Coronary artery (tissue), 2 donors: Measurements from ENCODE around the gene RAP1GAP.

Experiments used
- DNase-seq: peaks from one replicate; pipeline ENCODE4 v3.0.0-alpha.2; 2017; ENCODE audit warnings: low spot score
- H3K27ac ChIP-seq, 2 donors: fragments of 200-600 bp; sonication (generic); one replicate each; pipeline ENCODE4 v1.5.1; 2016 to 2019
- H3K4me3 ChIP-seq: fragments of 200-600 bp; sonication (generic); 2 replicates; pipeline ENCODE4 v1.5.1; 2016; ENCODE audit warnings: mild to moderate bottlenecking, moderate library complexity
- TF ChIP-seq, protein P1 (sequence below): fragments of 200-600 bp; sonication (generic); IDR thresholded peaks from one replicate; pipeline ENCODE4 v1.5.1; 2019; ENCODE audit warnings: antibody characterized with exemption

The RAP1GAP gene

DNA sequence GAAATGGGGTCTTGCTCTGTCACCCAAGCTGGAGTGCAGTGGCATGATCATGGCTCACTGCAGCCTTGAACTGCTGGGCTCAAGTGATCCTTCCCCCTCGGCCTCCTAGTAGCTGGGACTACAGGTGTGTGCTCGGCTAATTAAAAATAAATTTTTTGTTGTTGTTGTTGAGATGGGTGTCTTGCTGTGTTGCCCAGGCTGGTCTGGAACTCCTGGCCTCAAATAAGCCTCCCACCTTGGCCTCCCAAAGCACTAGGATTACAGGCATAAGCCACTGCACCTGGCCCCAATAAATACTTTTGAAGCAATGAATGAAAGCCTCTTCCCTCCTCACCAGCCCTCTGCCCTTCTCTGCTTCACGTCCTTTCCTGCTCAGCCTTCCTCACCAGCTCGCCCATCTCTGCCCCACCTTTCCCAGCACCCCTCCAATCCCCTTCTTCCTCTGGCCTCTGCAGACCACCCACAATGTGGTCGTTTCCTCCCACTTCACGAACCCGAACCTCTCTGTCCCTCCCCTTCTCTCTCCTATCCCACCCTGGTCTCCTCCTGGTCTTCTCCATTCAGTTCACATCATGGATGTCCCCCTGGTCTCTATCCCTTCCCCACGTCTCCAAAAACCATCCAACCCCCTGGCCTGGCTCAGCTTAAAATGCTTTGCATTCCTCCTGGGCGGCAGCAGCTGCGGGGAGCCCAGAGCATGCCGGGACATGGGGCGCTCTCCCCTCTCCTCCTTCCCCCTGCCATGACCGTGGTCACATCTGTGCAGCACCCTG, 38.4 kb downstream of the RAP1GAP start:
- TF ChIP-seq, protein P1, sequence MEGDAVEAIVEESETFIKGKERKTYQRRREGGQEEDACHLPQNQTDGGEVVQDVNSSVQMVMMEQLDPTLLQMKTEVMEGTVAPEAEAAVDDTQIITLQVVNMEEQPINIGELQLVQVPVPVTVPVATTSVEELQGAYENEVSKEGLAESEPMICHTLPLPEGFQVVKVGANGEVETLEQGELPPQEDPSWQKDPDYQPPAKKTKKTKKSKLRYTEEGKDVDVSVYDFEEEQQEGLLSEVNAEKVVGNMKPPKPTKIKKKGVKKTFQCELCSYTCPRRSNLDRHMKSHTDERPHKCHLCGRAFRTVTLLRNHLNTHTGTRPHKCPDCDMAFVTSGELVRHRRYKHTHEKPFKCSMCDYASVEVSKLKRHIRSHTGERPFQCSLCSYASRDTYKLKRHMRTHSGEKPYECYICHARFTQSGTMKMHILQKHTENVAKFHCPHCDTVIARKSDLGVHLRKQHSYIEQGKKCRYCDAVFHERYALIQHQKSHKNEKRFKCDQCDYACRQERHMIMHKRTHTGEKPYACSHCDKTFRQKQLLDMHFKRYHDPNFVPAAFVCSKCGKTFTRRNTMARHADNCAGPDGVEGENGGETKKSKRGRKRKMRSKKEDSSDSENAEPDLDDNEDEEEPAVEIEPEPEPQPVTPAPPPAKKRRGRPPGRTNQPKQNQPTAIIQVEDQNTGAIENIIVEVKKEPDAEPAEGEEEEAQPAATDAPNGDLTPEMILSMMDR, result no peak
- Histone ChIP-seq H3K27ac (no peak overlapping the region), H3K4me3 (no peak overlapping the region)
- DNase-seq, result no peak

DNA sequence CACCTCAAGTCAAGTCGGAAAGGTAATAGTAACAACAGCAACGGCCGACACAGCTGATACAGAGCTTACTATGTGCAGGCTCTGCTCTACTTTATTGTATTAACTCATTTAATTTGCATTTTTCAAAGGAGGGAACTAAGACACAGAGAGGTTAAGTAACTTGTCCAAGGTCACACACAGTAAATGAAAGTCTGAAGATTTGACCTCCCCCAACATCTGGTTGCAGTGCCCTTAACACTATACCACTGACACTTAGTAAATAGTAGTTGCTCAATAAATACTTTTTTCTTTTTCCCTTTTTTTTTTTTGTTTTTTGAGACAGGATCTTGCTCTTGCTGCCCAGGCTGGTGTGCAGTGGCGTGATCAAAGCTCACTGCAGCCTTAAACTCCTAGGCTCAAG, 39.2 kb downstream of the RAP1GAP start:
- Histone ChIP-seq H3K27ac (no peak overlapping the region), H3K4me3 (no peak overlapping the region)
- TF ChIP-seq, protein P1, result no peak
- no peak for DNase-seq

DNA sequence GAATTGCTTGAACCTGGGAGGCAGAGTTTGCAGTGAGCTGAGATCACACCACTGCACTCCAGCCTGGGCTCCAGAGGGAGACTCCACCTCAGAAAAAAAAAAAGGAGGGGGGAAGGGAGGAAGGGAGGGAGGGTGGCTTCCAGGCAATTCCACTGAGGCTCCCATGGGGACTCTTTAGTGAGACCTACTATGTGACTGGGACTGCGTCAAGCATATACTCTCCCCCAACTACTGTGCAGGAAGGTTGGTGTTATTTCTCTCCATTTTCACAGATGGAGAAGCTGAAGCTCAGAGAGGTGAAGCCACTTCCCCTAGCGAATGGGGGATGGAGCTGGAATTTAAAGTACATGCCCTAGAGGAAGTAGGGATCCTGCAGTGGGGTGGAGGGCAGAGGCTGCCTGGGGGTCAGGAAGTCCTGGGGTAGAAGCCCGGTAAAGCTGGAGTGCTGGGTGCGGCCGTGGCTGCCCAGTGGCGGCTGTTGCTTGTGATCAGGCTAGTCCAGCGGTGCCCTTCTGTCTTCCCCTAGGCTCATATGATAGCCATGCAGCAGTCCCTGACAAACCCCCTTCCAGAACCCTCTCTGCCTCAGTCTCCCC, 40.3 kb downstream of the RAP1GAP start:
- no peak for DNase-seq
- H3K27ac ChIP-seq, result no peak overlapping the region
- TF ChIP-seq, protein P1, result no peak
- no peak overlapping the region for H3K4me3 ChIP-seq

DNA sequence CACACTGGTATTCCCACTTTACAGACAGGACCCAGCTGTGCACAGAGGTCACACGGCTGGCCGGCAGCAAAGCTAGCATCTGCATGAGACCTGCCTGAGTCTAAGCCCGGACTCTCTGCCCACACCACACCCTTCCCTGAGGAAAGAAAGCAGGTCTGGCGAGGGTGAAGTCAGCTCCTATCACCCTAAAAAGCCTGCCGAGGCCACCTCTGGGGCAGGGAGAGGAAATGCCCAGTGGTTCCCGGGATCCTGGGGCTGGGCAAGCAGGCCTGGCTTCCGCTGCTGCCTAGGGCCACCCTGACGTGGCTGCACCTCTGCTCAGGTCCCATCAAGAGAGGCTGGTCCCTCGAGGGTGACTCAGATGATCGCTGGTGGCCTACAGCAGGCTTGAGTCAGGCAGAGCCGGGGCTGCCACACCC, 42.2 kb downstream of the RAP1GAP start:
- H3K4me3 ChIP-seq, result no peak overlapping the region
- no peak overlapping the region for H3K27ac ChIP-seq
- DNase-seq, result no peak
- TF ChIP-seq, protein P1, result no peak

DNA sequence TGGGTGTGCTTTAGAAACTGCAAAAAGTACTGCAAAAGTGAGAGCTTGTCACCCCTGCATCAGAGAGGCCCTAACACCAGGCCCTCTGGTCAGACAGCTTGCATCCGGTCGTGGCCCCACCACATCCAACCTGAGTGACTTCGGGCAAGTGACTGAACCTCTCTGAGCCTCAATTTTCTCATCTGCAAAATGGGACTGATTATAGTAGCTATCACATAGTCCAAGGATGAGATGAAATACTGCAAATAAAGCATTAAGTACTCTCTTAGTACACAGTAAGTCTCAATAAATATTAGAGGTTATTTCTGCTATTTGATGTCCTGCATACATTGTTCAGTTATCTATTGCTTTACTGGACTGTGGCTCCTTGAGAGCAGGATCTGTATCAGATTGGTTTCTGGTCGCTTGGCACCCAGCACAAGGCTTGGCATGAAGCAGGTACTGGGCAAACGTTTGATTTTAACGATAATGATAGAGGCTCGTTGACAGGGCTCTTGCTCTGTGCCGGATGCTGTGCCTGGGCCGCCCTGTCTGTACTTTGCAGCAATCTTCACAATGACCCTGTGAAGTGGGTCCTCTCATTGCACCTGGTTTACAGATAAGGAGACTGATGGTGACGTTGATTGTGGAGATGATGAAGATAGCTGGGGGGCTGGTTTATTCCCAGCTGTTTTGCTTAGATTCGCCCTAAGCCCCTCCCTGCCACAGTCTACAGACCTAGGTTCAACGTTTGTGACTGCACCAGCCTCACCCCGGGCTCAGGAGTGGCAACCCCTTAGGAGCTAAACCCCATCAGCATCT, 43.6 kb downstream of the RAP1GAP start:
- Histone ChIP-seq H3K27ac (no peak overlapping the region), H3K4me3 (no peak overlapping the region)
- TF ChIP-seq, protein P1, result no peak
- no peak for DNase-seq

DNA sequence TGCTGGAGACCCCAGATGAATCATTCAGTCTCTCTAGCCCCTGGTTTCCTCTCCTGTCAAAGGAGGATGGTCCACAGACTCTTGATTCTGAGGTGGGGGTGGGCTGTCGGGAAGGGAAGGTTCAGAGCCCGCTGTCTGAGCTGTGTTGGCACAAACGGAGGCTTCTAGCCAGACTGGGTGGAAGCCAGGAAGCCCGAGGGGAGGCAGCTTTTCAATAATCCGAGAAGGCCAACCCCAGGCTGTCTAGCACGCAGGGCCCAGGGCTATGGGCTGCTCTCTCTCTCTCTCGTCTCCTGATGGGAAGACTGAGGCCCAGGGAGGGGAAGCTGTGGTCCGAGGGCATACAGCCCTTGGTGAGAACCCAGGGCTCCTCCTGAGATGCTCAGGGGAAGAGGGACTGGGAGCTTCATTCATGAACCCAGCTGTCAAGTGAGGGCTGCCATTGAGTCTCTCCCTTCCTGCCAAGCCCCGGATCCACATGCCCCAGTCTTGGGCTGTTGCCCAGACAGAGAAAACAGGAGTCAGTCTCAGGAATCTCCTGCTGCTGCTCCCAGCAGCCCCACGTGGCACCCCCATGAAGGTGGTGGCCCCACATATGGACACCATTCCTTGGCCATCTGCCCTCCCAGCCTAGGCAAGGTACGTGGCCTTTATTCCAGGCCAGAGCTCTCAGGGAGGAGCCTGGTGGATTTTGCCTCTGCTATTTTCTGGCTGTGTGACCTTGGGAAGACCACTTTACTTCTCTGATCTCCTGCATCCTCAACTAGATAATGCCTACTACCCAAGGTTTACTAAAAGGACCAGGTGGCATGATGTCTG, 44.4 kb downstream of the RAP1GAP start:
- no peak for DNase-seq
- no peak overlapping the region for H3K27ac ChIP-seq
- H3K4me3 ChIP-seq, result no peak overlapping the region
- TF ChIP-seq, protein P1, result no peak
